Endodermal cell (in vitro differentiated cells): ENCODE results near the gene CEND1. TPM values are rescaled to one million over a fixed set of nuclear protein-coding genes. Genes with fewer than 3 reads are reported as not detected.

Experiments used
- DNase-seq: peaks from one replicate; pipeline ENCODE4 v3.0.0-alpha.2; 2017
- H3K27ac ChIP-seq: 2 replicates; pipeline ENCODE4 v1.5.1; 2013; ENCODE audit warnings: mild to moderate bottlenecking, low read depth, low read length, moderate library complexity
- H3K27me3 ChIP-seq: 2 replicates; pipeline ENCODE4 v1.6.1; 2013; ENCODE audit warnings: mild to moderate bottlenecking, low read length, moderate library complexity; ENCODE audit not compliant: insufficient read depth, control insufficient read depth, poor library complexity, severe bottlenecking
- H3K36me3 ChIP-seq: 2 replicates; pipeline ENCODE4 v1.7.0; 2013; ENCODE audit warnings: mild to moderate bottlenecking, low read length, moderate library complexity; ENCODE audit not compliant: control insufficient read depth, insufficient read depth
- H3K4me1 ChIP-seq: one replicate; pipeline ENCODE4 v1.7.0; 2013; ENCODE audit warnings: low read length; ENCODE audit not compliant: control insufficient read depth, insufficient read depth
- H3K4me3 ChIP-seq: 2 replicates; pipeline ENCODE4 v1.5.1; 2013; ENCODE audit warnings: mild to moderate bottlenecking, low read length, moderate library complexity
- H3K9ac ChIP-seq: 2 replicates; pipeline ENCODE4 v1.6.1; 2013; ENCODE audit warnings: mild to moderate bottlenecking, low read length, moderate library complexity; ENCODE audit not compliant: poor library complexity, severe bottlenecking; ENCODE audit errors: extremely low read depth
- H3K9me3 ChIP-seq: 2 replicates; pipeline ENCODE4 v1.6.1; 2013; ENCODE audit warnings: mild to moderate bottlenecking, low read length, moderate library complexity; ENCODE audit not compliant: control insufficient read depth
- H3K27ac Mint-ChIP-seq: 2 replicates; pipeline ENCODE4 v1.8.0; 2020; ENCODE audit warnings: mixed read lengths
- H3K27me3 Mint-ChIP-seq: 2 replicates; pipeline ENCODE4 v1.8.0; 2021; ENCODE audit warnings: mild to moderate bottlenecking, mixed read lengths; ENCODE audit not compliant: insufficient read depth
- H3K36me3 Mint-ChIP-seq: 2 replicates; pipeline ENCODE4 v1.8.0; 2020; ENCODE audit warnings: low read depth, mixed read lengths
- H3K4me1 Mint-ChIP-seq: 2 replicates; pipeline ENCODE4 v1.8.0; 2020; ENCODE audit warnings: mixed read lengths
- H3K4me3 Mint-ChIP-seq: 2 replicates; pipeline ENCODE4 v1.8.0; 2020; ENCODE audit warnings: mild to moderate bottlenecking, moderate library complexity, mixed read lengths
- H3K9me3 Mint-ChIP-seq: 2 replicates; pipeline ENCODE4 v1.8.0; 2020; ENCODE audit warnings: mild to moderate bottlenecking, mixed read lengths
- WGBS, 2 experiments: methylation state at CpG; one replicate each; pipeline versions ENCODE4 v1.1.5 to v1.1.7; 2013; ENCODE audit warnings: missing lambda C conversion rate in 2 of 2, mixed read lengths in 1 of 2; ENCODE audit not compliant: insufficient coverage in 1 of 2, insufficient read length in 1 of 2; 5-methylcytosine and 5-hydroxymethylcytosine counted together
- total RNA-seq, 2 donors: library from RNA; stranded (reverse); fragmentation: NEBNext Ultra II Directional in 1 of 2; extraction: Animal tissue kit (Norgen Biotek cat#: 25700) in 1 of 2; gene quantifications; 2 replicates in 1 of 2; 3 replicates in 1 of 2; pipeline ENCODE4 v1.2.1, GENCODE V29; 2021
- TF ChIP-seq, protein P1 (sequence below): fragments of 200-600 bp; sonication (generic); conservative IDR thresholded peaks from 2 replicates; pipeline ENCODE4 v1.5.0; 2021; ENCODE audit warnings: antibody characterized with exemption, mild to moderate bottlenecking

CEND1 gene
- total RNA-seq, 2 donors from 2014 or later, result not detected

DNA sequence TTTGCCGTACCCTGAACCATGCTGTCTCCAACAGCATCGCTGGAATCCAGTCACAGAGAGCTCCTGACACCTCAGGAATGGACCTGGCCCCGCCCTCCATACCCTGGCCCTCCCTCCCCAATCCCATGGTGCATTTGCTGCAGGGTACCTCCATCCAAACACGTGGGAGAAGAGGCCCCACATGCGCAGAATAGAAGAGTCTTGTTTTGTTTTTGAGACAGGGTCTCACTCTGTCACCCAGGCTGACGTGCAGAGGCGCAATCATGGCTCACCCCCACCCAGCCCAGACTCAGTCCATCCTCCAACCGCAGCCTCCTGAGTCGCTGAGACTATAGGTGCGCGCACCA, 26.5 kb upstream of the CEND1 start:
- no peak overlapping the region for H3K4me3 ChIP-seq
- H3K27me3 ChIP-seq, result no peaks in the 10 kb centered on the region
- Mint-ChIP-seq H3K27me3 (no peaks in the 10 kb centered on the region), H3K4me1 (peaks cover 2% of the 10 kb centered on the region), H3K4me3 (no peak overlapping the region), H3K36me3 (peaks cover 24% of the 10 kb centered on the region), H3K9me3 (no peaks in the 10 kb centered on the region), H3K27ac (no peak overlapping the region)
- H3K27ac ChIP-seq, result no peak overlapping the region
- DNase-seq, result peak; percentile 71
- H3K9me3 ChIP-seq, result no peaks in the 10 kb centered on the region
- TF ChIP-seq, protein P1, sequence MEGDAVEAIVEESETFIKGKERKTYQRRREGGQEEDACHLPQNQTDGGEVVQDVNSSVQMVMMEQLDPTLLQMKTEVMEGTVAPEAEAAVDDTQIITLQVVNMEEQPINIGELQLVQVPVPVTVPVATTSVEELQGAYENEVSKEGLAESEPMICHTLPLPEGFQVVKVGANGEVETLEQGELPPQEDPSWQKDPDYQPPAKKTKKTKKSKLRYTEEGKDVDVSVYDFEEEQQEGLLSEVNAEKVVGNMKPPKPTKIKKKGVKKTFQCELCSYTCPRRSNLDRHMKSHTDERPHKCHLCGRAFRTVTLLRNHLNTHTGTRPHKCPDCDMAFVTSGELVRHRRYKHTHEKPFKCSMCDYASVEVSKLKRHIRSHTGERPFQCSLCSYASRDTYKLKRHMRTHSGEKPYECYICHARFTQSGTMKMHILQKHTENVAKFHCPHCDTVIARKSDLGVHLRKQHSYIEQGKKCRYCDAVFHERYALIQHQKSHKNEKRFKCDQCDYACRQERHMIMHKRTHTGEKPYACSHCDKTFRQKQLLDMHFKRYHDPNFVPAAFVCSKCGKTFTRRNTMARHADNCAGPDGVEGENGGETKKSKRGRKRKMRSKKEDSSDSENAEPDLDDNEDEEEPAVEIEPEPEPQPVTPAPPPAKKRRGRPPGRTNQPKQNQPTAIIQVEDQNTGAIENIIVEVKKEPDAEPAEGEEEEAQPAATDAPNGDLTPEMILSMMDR, result no peak
- H3K4me1 ChIP-seq, result no peaks in the 10 kb centered on the region
- H3K36me3 ChIP-seq, result peaks cover 28% of the 10 kb centered on the region
- no peak overlapping the region for H3K9ac ChIP-seq
- WGBS, 2 experiments, result 60 to 76% methylated on average over 6 to 8 of the region's 11 CpGs

DNA sequence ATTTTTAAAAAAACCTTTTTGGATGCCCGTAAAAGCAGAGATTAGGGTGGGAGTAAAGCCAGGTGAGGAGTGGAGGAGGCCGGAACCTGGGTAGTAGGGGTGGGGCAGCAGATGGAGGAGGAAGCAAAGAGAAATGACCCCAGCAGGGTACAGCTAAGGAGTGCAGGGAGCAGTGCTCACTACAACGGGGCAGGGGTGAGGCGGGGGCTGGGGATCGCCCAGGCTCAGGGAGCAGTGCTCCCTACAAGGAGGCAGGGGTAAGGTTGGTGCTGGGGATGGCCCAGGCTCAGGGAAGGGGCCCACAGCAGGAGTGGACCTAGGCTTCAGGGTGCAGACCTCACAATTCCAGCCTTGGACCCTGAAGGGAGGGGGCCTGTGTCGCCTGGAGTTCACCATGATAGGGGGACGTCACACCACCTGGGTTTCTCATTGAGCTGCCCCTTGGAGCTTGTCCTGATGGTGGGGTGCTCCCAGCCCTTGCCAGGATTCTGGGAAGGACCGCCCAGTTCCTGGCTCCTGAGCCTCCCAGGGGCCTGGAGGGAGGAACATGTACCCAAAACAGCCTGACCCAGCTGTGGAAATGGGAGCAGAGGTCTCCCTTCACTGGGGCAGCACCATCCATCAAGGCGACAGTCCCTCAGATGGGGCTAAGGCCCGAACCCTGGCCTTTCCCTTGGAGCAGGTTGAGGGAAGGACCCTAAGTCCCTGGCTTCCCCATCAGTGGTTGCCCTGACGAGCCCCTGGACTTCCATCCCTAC, 26.0 kb upstream of the CEND1 start:
- Histone ChIP-seq H3K27ac (no peak overlapping the region), H3K9ac (no peak overlapping the region), H3K27me3 (no peaks in the 10 kb centered on the region), H3K36me3 (peaks cover 31% of the 10 kb centered on the region), H3K9me3 (no peaks in the 10 kb centered on the region), H3K4me3 (no peak overlapping the region), H3K4me1 (no peaks in the 10 kb centered on the region)
- peaks cover 7% of the 10 kb centered on the region for H3K4me1 Mint-ChIP-seq
- DNase-seq, result no peak
- peaks cover 30% of the 10 kb centered on the region for H3K36me3 Mint-ChIP-seq
- H3K9me3 Mint-ChIP-seq, result no peaks in the 10 kb centered on the region
- H3K27ac Mint-ChIP-seq, result no peak overlapping the region
- WGBS, 2 experiments, result 91 to 97% methylated on average over 7 to 11 of the region's 11 CpGs
- TF ChIP-seq, protein P1, result no peak
- no peaks in the 10 kb centered on the region for H3K27me3 Mint-ChIP-seq
- H3K4me3 Mint-ChIP-seq, result no peak overlapping the region

DNA sequence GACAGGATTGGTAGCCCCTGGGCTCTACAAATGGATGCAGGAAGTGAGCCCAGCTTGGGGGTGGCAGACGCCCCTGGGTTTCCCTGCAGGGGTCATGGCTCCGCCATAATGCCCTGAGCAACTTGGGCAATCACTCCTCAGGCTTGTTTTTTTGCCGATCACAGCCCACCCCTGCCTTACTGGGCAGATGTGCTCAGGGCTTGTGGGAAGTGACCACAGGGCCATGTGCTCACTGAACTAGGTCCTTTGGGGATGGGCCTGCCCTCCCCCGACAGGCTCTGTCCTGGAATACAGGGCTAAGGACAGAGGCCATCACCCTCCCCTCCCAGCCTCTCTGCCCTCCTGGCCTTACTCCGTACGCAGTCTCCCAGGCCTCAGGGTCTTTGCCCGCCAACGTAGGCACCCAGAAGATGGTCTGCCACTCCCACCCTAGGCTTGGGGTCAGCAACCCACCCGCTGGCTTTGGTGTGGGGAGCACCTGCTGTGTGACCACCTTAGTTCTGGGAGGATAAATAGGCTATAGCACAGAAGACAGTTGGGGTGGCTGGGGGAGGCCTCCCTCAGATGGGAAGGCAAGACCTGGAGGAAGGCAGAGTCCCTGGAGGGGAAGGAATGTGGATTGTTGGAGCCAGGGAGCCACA, 23.7 kb upstream of the CEND1 start:
- H3K9ac ChIP-seq, result no peak overlapping the region
- no peaks in the 10 kb centered on the region for H3K27me3 ChIP-seq
- 84 to 95% methylated on average over 3 to 9 of the region's 9 CpGs for WGBS, 2 experiments
- Mint-ChIP-seq H3K27me3 (no peaks in the 10 kb centered on the region), H3K9me3 (no peaks in the 10 kb centered on the region), H3K4me3 (no peak overlapping the region), H3K27ac (peak overlapping the region; percentile 21), H3K4me1 (peaks cover 15% of the 10 kb centered on the region), H3K36me3 (peaks cover 31% of the 10 kb centered on the region)
- no peak overlapping the region for H3K27ac ChIP-seq
- H3K4me1 ChIP-seq, result no peaks in the 10 kb centered on the region
- no peak for DNase-seq
- TF ChIP-seq, protein P1, result no peak
- no peak overlapping the region for H3K4me3 ChIP-seq
- peaks cover 31% of the 10 kb centered on the region for H3K36me3 ChIP-seq
- no peaks in the 10 kb centered on the region for H3K9me3 ChIP-seq
